Activated CD8-positive, alpha-beta memory T cell treated with anti-CD3 and anti-CD28 coated beads, Interleukin-2, amount 50 U/mL, for 48 hours (primary cell): ENCODE data around the gene TULP4.
"Not testable (repeated sequence)": the region's sequence is repeated elsewhere in the genome, so short reads cannot be mapped to it uniquely, and the experiment has no call there.

Source experiments
- DNase-seq: peaks from one replicate; pipeline ENCODE4 v3.0.0-alpha.2; 2020

TULP4 gene

GRCh38 chr6:158398252-158399024, 86.2 kb downstream of the TULP4 start:
- no peak for DNase-seq

- DNase-seq: no peak
These were observed 86.9 kb downstream of the TULP4 start for GRCh38 chr6:158399040-158399700.

- DNase-seq: no peak
These were observed 89.9 kb downstream of the TULP4 start for GRCh38 chr6:158402184-158402583.

GRCh38 chr6:158405321-158405831, 93.1 kb downstream of the TULP4 start:
- DNase-seq: not testable (repeated sequence)

- no peak for DNase-seq
These were observed 93.7 kb downstream of the TULP4 start for GRCh38 chr6:158405933-158406332.

- DNase-seq: no peak
These were observed 94.5 kb downstream of the TULP4 start for GRCh38 chr6:158406736-158407135.

GRCh38 chr6:158408013-158408412, 95.7 kb downstream of the TULP4 start:
- DNase-seq: no peak

- no peak for DNase-seq
These were observed 96.4 kb downstream of the TULP4 start for GRCh38 chr6:158408552-158409130.

GRCh38 chr6:158409451-158409850, 97.2 kb downstream of the TULP4 start:
- DNase-seq: no peak

- no peak for DNase-seq
These were observed 98.5 kb downstream of the TULP4 start for GRCh38 chr6:158410784-158411183.

GRCh38 chr6:158411998-158412397, 99.7 kb downstream of the TULP4 start:
- DNase-seq: no peak

- DNase-seq: no peak
These were observed 100.8 kb downstream of the TULP4 start for GRCh38 chr6:158413028-158413427.

- no peak for DNase-seq
These were observed 101.7 kb downstream of the TULP4 start for GRCh38 chr6:158413814-158414565.

GRCh38 chr6:158414851-158415262, 102.6 kb downstream of the TULP4 start:
- no peak for DNase-seq

- DNase-seq: no peak
These were observed 103.4 kb downstream of the TULP4 start for GRCh38 chr6:158415666-158416065.

- DNase-seq: no peak
These were observed 104.9 kb downstream of the TULP4 start for GRCh38 chr6:158416883-158417759.

GRCh38 chr6:158417760-158418098, 105.5 kb downstream of the TULP4 start:
- no peak for DNase-seq

GRCh38 chr6:158418501-158418900, 106.2 kb downstream of the TULP4 start:
- no peak for DNase-seq

- no peak for DNase-seq
These were observed 107.2 kb downstream of the TULP4 start for GRCh38 chr6:158419339-158419909.

- DNase-seq: no peak
These were observed 109.1 kb downstream of the TULP4 start for GRCh38 chr6:158421381-158421780.

- DNase-seq: no peak
These were observed 110.5 kb downstream of the TULP4 start for GRCh38 chr6:158422629-158423238.
